Mononuclear cell (primary cell): ENCODE measurements around the gene OR4F17. TPM values are rescaled to one million over a fixed set of nuclear protein-coding genes. Genes with fewer than 3 reads are reported as not detected.
"Not testable (repeated sequence)": the region's sequence is repeated elsewhere in the genome, so short reads cannot be mapped to it uniquely, and the experiment has no call there.

Experiments
- H3K27me3 ChIP-seq: 2 replicates; pipeline ENCODE4 v1.6.0; 2011; ENCODE audit warnings: low read length, control low read depth; ENCODE audit not compliant: insufficient read depth
- H3K4me1 ChIP-seq: 2 replicates; pipeline ENCODE4 v1.5.1; 2011; ENCODE audit warnings: mild to moderate bottlenecking, low read length, control low read depth; ENCODE audit not compliant: insufficient read depth
- H3K4me3 ChIP-seq: 2 replicates; pipeline ENCODE4 v1.5.1; 2011; ENCODE audit warnings: mild to moderate bottlenecking, low read length, moderate library complexity
- H3K9me3 ChIP-seq: 2 replicates; pipeline ENCODE4 v1.5.1; 2011; ENCODE audit warnings: low read depth, mild to moderate bottlenecking, control low read depth, low read length
- total RNA-seq: library from RNA; depleted of rRNA; stranded (reverse); fragments of >200 nt; gene quantifications from one replicate; pipeline ENCODE4 v1.2.3, GENCODE V29; 2012

OR4F17 gene
- total RNA-seq: 0.10 TPM

GRCh38 chr19:106804-107203 lies at the start of gene OR4F17:
TSS of gene OR4F17 (plus strand) at chr19:107104. CDS start at chr19:110679, 3,575 bp downstream.
- H3K4me1 ChIP-seq, H3K27me3 ChIP-seq, H3K4me3 ChIP-seq, H3K9me3 ChIP-seq: not testable (repeated sequence)

GRCh38 chr19:70793-71192 lies 36.1 kb upstream of the OR4F17 start:
- H3K9me3 ChIP-seq, H3K4me3 ChIP-seq, H3K4me1 ChIP-seq, H3K27me3 ChIP-seq: not testable (repeated sequence)

GRCh38 chr19:82864-83263 lies 24.0 kb upstream of the OR4F17 start:
- H3K4me3 ChIP-seq, H3K9me3 ChIP-seq, H3K27me3 ChIP-seq, H3K4me1 ChIP-seq: not testable (repeated sequence)

- H3K4me1 ChIP-seq, H3K4me3 ChIP-seq, H3K27me3 ChIP-seq, H3K9me3 ChIP-seq: not testable (repeated sequence)
Observed at GRCh38 chr19:83626-84025, 23.3 kb upstream of the OR4F17 start.

- H3K4me3 ChIP-seq, H3K27me3 ChIP-seq, H3K4me1 ChIP-seq, H3K9me3 ChIP-seq: not testable (repeated sequence)
Observed at GRCh38 chr19:90678-91077, 16.2 kb upstream of the OR4F17 start.

- H3K9me3 ChIP-seq, H3K4me3 ChIP-seq, H3K27me3 ChIP-seq, H3K4me1 ChIP-seq: not testable (repeated sequence)
Observed at GRCh38 chr19:94794-95193, 12.1 kb upstream of the OR4F17 start.

GRCh38 chr19:97647-98046 lies 9.3 kb upstream of the OR4F17 start:
- H3K4me3 ChIP-seq, H3K4me1 ChIP-seq, H3K9me3 ChIP-seq, H3K27me3 ChIP-seq: not testable (repeated sequence)

GRCh38 chr19:120443-121140 lies 13.7 kb downstream of the OR4F17 start:
- H3K27me3 ChIP-seq, H3K9me3 ChIP-seq, H3K4me1 ChIP-seq, H3K4me3 ChIP-seq: not testable (repeated sequence)

Other genes with a start within 250 kb of the OR4F17 start
- gene PLPP2, start 184.3 kb downstream of the OR4F17 start, total RNA-seq: under 0.01 TPM
- 4.3 TPM for gene MIER2, start 237.7 kb downstream of the OR4F17 start, total RNA-seq